Measurements from ENCODE around the gene ATP8B4.

GRCh38 chr15:50100486-50100885, 18.5 kb downstream of the ATP8B4 start:
- TF ChIP-seq POLR2A (IDR thresholded peaks at IDR 0.05; ENCODE audit: low read length) (no peak), GATA1 (IDR thresholded peaks at IDR 0.05; ENCODE audit: low read depth, low read length) (no peak)

All from erythroblast (primary cell).